IgD-negative memory B cell (primary cell): Measurements from ENCODE around the gene RGMA. TPM values are rescaled to one million over a fixed set of nuclear protein-coding genes. Genes with fewer than 3 reads are reported as not detected.

Source experiments
- H3K27ac Mint-ChIP-seq, 3 donors: one replicate each; pipeline ENCODE4 v1.8.0; 2020 to 2022; ENCODE audit warnings: mild to moderate bottlenecking in 3 of 3, mixed read lengths in 3 of 3, moderate library complexity in 1 of 3
- H3K27me3 Mint-ChIP-seq: one replicate; pipeline ENCODE4 v1.8.0; 2021; ENCODE audit warnings: mixed read lengths
- H3K36me3 Mint-ChIP-seq: one replicate; pipeline ENCODE4 v1.8.0; 2020; ENCODE audit warnings: mild to moderate bottlenecking, mixed read lengths
- H3K4me1 Mint-ChIP-seq, 3 donors: one replicate each; pipeline ENCODE4 v1.8.0; 2020 to 2022; ENCODE audit warnings: mixed read lengths in 3 of 3, mild to moderate bottlenecking in 1 of 3
- H3K4me3 Mint-ChIP-seq, 4 donors: one replicate each; pipeline ENCODE4 v1.8.0; 2020 to 2022; ENCODE audit warnings: mild to moderate bottlenecking in 4 of 4, mixed read lengths in 4 of 4, moderate library complexity in 3 of 4
- H3K9me3 Mint-ChIP-seq, 3 donors: one replicate each; pipeline ENCODE4 v1.8.0; 2020 to 2021; ENCODE audit warnings: mixed read lengths in 3 of 3, mild to moderate bottlenecking in 1 of 3
- polyA plus RNA-seq: library from polyadenylated mRNA; unstranded; fragments of 300-500 nt; fragmentation: Illumina TruSeq; gene quantifications from one replicate; pipeline ENCODE4 v1.2.3, GENCODE V29; 2021

Gene RGMA
- polyA plus RNA-seq, 1 donor from 2014 or later: not detected

DNA sequence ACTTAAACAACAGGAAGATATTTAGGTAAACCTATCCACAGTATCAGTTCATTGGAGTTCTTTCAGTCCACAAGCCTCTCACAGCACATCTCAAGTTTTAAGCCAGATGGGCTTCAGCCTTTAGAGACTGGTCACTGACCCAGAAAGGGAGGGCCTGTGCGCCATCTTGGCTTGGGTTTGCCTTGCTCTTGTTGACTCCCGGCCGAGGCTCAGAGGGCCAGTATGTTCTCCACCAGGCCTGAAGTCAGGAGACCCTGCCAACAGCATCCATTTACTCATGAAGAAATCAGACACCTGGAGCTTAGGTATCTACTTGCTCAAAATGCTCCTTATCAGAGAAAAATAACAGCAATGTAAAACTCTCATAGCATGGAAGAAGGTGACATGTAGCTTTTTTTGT lies 6.2 kb downstream of the RGMA start:
- no peak overlapping the region for H3K4me3 Mint-ChIP-seq
- H3K27ac Mint-ChIP-seq: no peak overlapping the region
- H3K4me1 Mint-ChIP-seq: peaks cover 3 to 5% (median 3%) of the 10 kb centered on the region in 3 donors
- H3K9me3 Mint-ChIP-seq: no peaks in the 10 kb centered on the region
- peaks cover 1% of the 10 kb centered on the region for H3K36me3 Mint-ChIP-seq
- peaks cover 64% of the 10 kb centered on the region for H3K27me3 Mint-ChIP-seq

DNA sequence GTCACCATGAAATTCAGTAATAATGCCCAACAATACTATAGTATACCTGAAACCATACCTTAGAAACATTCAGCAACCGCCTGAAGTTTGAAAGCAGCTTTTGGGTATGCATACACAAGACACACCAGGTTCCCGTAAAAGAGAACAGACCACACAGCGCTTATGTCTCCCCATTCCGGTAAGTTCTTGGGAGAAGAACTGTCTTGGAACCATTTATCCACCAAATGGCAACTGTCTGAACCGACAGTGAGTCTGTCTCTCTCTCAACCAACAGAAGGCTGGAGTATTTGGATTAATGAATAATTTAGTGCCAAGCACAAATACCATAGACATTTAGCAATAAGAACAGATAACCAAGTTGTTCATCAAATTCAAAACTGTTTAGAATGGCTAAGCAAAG lies 7.6 kb downstream of the RGMA start:
- H3K27ac Mint-ChIP-seq: no peak overlapping the region
- H3K4me3 Mint-ChIP-seq: no peak overlapping the region
- peaks cover 50% of the 10 kb centered on the region for H3K27me3 Mint-ChIP-seq
- no peaks in the 10 kb centered on the region for H3K4me1 Mint-ChIP-seq
- no peaks in the 10 kb centered on the region for H3K9me3 Mint-ChIP-seq
- H3K36me3 Mint-ChIP-seq: no peaks in the 10 kb centered on the region

DNA sequence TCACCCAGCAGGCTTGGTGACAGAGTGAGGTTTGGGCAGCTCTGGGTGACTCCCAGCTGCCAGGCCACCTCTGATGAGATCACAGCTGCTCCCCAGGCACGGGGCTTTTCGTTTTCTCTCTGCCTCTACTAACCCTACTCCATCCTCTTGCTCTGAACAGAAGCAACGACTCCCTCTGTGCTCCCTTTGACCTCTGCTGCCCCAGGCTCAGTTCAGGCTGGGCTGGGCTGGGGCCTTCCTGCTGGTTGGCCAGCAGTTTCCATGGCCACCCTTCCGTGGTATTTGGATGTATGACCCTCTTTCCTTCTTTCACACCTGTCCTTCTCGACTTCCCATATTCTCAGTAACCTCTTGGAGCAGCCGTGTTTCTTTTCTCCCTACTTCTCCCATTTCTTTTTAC lies 8.6 kb downstream of the RGMA start:
- H3K27ac Mint-ChIP-seq: no peak overlapping the region
- H3K9me3 Mint-ChIP-seq: no peaks in the 10 kb centered on the region
- H3K4me3 Mint-ChIP-seq: no peak overlapping the region
- no peaks in the 10 kb centered on the region for H3K36me3 Mint-ChIP-seq
- no peaks in the 10 kb centered on the region for H3K4me1 Mint-ChIP-seq
- H3K27me3 Mint-ChIP-seq: peaks cover 46% of the 10 kb centered on the region

DNA sequence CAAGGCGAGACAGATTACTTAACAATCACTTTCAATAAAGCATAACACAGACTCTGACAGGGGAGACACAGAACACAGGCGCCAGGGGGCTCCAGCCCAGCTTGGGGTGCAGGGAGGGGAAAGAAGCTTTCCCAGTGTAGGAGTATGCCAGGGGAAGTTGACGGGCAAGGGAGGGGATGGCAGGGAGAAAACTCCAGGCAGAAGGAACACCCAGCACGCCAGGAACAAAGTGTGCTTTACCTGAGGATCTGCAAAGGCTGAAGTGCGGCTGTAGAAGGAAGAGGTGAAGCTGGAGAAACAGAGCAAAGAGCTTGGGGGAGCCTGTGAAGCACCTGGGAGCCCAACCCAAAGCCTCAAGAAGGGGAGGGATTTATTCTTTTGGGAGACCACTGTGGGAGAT lies 12.1 kb downstream of the RGMA start:
- H3K4me3 Mint-ChIP-seq: no peak overlapping the region
- peaks cover 2% of the 10 kb centered on the region for H3K36me3 Mint-ChIP-seq
- H3K27me3 Mint-ChIP-seq: peaks cover 55% of the 10 kb centered on the region
- no peaks in the 10 kb centered on the region for H3K9me3 Mint-ChIP-seq
- no peak overlapping the region for H3K27ac Mint-ChIP-seq
- peaks cover 0 to 5% (median 4%) of the 10 kb centered on the region in 3 donors for H3K4me1 Mint-ChIP-seq

DNA sequence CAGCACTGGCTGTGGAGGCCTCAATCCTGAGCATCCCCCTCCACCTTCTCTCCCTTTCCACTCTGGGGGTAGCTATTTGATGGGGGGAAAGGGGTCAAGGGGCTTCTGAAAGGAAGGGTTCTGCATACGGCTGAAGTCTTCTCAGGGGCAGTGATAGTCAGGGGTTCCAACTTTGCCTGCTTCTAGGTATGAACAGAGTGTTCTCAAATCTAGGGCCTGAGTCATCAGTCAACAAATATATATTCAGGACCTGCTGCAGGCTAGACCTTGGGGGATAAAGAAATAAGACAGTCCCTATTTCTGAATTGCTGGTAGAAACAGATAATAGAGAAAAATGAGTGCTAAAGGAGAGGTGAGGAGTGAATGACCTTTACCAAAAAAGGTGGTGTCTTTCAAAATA lies 12.8 kb downstream of the RGMA start:
- Mint-ChIP-seq H3K4me1 (peaks cover 0 to 5% (median 4%) of the 10 kb centered on the region in 3 donors), H3K27ac (no peak overlapping the region), H3K27me3 (peaks cover 55% of the 10 kb centered on the region), H3K4me3 (no peak overlapping the region), H3K9me3 (no peaks in the 10 kb centered on the region), H3K36me3 (peaks cover 2% of the 10 kb centered on the region)

DNA sequence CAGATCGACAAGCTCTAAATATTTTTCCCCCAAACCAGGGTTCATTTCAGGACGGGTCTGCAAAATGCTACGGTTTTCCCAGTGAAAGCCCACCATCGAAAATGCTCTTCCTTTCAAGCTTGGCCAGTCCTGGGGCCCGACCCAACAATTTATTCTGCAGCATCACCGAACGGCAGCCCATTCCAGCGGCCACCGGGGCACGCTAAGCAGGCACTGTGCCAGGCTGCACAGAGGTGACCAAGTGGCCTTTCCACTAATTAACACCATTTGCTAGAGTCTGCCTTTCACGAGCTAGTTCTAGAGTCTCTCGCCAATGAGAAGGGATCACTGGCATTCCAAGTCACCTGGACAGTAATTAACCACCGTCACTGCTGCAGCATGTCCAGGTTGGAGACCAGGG lies 14.4 kb downstream of the RGMA start:
- Mint-ChIP-seq H3K27me3 (peaks cover 57% of the 10 kb centered on the region), H3K4me3 (no peak overlapping the region), H3K27ac (no peak overlapping the region), H3K9me3 (no peaks in the 10 kb centered on the region), H3K4me1 (peaks cover 0 to 5% (median 4%) of the 10 kb centered on the region in 3 donors), H3K36me3 (peaks cover 2% of the 10 kb centered on the region)

DNA sequence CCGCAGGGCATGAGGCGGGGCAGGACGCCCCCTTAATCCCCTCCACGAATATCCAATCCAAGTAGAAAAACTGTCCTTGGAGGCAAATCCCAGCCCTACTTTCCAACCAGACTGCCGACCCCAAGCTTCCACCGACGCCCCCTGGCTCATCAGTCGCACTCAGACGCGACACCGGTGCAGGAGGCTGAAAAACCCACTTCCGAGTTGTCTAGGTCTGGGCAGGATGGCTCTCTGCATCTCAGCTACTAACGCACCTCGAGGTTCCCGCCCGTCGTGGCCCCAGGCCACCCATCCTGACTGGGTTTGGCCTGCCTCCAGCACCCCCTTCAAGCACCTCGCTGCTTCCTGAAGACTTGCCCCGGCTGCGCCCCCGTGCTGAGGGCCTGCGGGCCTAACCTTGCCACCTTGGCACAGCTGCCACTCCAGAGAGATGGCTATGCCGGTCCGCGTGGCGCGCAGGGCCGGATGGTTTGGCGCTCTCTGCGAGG lies 15.5 kb downstream of the RGMA start:
- H3K27ac Mint-ChIP-seq: no peak overlapping the region
- peaks cover 2% of the 10 kb centered on the region for H3K36me3 Mint-ChIP-seq
- peak overlapping the region in 2 of 4 donors; percentile 78 to 88 for H3K4me3 Mint-ChIP-seq
- no peaks in the 10 kb centered on the region for H3K9me3 Mint-ChIP-seq
- peaks cover 0 to 5% (median 4%) of the 10 kb centered on the region in 3 donors for H3K4me1 Mint-ChIP-seq
- peaks cover 53% of the 10 kb centered on the region for H3K27me3 Mint-ChIP-seq

DNA sequence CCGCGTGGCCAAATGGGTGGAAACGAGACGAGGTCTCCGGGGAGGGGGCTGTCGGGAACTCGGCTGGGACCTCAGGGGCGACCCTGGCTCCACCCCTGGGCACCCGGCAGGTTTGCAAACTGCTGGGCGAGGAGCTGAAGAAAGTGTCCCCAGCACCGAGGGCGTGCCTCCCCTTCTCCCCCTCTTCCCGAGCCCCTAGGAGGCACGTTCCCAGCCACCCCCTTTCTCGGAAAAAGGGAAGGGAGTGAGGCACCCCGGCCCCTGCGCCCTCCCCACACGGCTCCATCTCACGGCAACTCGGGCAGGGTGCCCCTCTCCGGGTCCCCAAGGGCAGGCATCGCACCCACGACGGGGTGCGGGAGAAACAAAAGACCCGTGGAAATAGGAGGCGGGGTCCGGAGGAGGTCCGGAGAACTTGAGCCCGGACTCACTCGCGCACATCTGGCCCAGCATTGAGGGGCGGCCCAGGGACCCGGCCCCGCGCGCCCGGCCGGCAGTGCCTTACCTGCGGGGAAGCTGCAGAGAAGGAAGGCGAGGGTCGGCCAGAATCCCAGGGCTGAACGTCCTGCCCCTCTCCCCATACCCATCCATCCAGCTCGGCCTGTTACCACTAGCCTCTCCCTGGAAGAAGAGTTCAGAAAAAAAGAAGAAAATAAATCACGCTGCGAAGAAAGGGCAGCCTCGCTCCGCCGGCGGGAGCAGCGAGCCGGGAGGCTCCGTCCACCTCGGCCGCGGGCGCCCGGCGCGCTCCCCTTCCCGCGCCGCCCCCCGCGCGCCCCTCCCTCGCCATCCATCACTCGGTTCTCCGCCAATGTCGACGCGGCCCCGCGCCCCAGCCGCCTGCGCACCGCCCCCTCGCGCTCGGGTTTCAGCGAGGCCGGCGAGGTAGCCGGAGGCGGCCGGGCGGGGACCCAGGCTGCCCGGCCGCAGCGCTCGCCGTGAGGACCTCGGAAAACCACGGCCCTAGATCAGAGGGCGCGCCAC lies 16.3 kb downstream of the RGMA start:
- Mint-ChIP-seq H3K27ac (no peak overlapping the region), H3K9me3 (no peaks in the 10 kb centered on the region), H3K27me3 (peaks cover 50% of the 10 kb centered on the region)

DNA sequence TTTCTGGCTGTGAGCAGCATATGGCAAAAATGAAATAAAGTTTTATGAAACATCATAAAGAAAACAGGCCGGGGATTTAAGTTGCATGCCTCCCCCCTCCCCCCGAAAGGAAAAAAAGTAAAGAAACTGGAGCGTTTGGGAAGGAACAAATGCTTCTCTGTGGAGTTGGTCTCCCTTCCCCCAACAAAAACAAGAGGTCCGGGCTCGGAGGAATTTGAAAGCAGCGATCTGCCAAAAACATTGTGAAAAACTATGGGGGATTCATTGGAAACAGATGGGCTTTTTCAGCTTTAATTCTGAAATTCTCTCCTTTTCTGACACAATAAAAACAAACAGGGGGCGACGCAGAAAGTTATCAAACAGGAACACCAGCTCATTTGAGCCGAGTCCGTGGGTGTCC lies 17.0 kb downstream of the RGMA start:
- H3K27ac Mint-ChIP-seq: no peak overlapping the region
- peak overlapping the region in 3 of 4 donors; percentile 61 to 76 (median 73) for H3K4me3 Mint-ChIP-seq
- H3K36me3 Mint-ChIP-seq: peaks cover 2% of the 10 kb centered on the region
- peaks cover 50% of the 10 kb centered on the region for H3K27me3 Mint-ChIP-seq
- no peaks in the 10 kb centered on the region for H3K9me3 Mint-ChIP-seq
- peaks cover 0 to 5% (median 4%) of the 10 kb centered on the region in 3 donors for H3K4me1 Mint-ChIP-seq

More for the DNA sequence above, 16.3 kb downstream of the RGMA start:
- Mint-ChIP-seq H3K36me3 (peaks cover 2% of the 10 kb centered on the region), H3K4me1 (peaks cover 0 to 5% (median 4%) of the 10 kb centered on the region in 3 donors), H3K4me3 (peak overlapping the region in 2 of 4 donors; percentile 73 to 76)

DNA sequence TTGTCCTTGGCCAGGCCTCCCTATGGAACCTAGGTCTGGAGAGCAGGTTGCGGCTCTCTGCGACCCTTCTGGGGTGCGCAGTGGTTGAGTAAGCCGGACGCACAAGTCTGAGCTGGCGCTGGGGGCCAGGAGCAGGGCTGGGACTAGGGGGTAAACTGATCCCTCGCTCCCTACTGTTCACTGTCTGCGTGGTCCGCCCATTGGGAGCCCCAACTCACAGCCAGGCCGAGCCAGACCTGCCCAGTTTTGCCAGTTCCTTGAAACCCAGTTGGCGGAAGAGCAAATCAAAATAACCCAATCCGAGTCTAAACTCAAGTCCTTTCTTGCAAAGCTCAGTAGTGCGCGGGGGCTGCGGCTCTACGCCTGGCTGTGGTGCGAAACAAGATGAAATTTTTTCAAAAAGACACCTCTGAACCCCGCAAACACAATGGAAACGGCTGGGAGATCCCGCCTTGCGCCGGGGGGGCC lies 17.5 kb downstream of the RGMA start:
- Mint-ChIP-seq H3K27ac (no peak overlapping the region), H3K4me1 (peaks cover 0 to 5% (median 4%) of the 10 kb centered on the region in 3 donors), H3K9me3 (no peaks in the 10 kb centered on the region), H3K36me3 (peaks cover 2% of the 10 kb centered on the region), H3K27me3 (peaks cover 52% of the 10 kb centered on the region), H3K4me3 (peak overlapping the region in 2 of 4 donors; percentile 60 to 76)

DNA sequence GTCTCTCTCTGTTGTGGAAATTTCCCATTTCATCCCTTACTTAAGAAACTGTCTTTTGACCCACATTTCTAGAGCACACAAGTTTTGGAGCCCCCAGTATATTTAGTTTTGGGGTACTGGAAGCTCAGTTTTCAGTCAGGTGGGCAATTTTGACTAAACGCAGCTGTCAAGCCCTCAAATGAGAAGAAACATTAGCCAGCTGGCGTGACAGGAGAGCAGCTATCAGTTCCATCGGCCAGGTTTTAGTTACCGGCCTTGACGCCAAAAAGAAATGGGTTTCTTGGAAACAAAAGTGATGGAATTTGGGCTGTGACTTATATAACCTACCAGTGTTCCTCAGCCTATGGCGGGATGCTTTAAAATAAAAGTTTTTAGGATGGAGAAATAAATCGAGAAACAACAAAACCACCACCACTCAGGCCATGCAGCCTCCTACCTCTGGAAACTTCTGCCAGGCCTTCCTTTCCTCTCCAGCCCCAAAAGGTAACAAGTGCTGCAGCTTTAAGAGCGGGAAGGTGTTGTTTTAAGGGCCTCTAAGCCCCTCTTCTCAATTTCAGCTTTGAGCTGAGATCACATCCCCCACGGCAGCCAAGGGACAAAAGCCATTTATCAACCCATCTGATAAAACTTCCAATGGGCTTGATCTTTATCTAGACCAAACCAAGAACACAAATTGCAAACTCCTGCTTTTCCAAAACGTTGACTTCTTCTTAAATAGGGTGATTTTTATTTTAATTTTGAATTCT lies 18.3 kb downstream of the RGMA start:
- Mint-ChIP-seq H3K4me1 (peaks cover 0 to 5% (median 4%) of the 10 kb centered on the region in 3 donors), H3K4me3 (peak overlapping the region in 1 of 4 donors; percentile 49), H3K27ac (no peak overlapping the region), H3K36me3 (peaks cover 2% of the 10 kb centered on the region), H3K9me3 (no peaks in the 10 kb centered on the region), H3K27me3 (peaks cover 50% of the 10 kb centered on the region)

DNA sequence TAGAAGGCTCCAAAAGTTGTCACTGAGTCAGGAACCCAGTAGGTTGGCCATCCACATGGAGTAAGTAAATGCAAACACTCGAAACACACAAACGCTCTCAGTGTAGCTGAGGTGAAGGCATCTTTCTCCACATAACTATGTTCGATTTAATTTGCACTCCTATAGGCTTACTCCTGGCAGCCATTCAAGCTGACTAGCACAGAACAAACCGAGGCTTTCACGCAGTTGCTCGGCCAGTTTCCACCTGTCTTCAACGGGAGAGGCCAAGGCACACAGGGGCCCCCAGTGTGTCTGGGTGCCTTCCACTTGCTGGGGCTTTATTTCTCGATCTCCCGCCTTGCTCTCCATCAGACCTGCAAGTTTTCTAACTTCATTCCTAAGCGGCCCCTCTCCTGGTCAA lies 18.9 kb downstream of the RGMA start:
- H3K4me3 Mint-ChIP-seq: no peak overlapping the region
- H3K9me3 Mint-ChIP-seq: no peaks in the 10 kb centered on the region
- H3K36me3 Mint-ChIP-seq: peaks cover 2% of the 10 kb centered on the region
- peaks cover 44% of the 10 kb centered on the region for H3K27me3 Mint-ChIP-seq
- H3K27ac Mint-ChIP-seq: no peak overlapping the region
- H3K4me1 Mint-ChIP-seq: peaks cover 0 to 5% (median 4%) of the 10 kb centered on the region in 3 donors

DNA sequence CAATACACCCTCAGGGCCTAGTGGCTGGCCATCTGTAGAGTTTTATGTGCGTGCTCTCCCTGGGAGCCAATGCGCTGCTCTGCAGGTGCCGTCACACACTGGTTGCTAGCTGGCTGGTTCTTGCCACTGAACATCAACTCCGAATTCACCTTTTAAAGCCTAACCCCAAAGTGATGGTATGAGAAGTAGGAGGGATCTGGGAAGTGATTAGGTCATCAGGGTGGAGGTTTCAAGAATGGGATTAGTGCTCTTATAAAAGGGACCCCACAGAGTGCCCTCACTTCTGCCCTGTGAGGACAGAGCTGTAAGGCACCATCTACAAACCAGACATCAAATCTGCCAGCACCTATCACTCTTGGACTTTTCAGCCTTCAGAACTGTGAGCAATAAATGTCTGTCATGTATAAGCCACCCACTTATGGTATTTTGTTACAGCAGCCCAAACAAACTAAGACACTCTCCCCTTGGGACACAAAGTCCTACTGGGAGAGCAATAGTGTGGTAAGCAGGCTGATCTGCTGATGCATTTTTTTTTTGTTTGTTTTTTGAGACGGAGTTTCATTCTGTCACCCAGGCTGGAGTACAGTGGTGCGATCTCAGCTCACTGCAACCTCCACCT lies 20.3 kb downstream of the RGMA start:
- Mint-ChIP-seq H3K4me3 (no peak overlapping the region), H3K27ac (no peak overlapping the region), H3K9me3 (no peaks in the 10 kb centered on the region), H3K4me1 (peaks cover 0 to 4% (median 3%) of the 10 kb centered on the region in 3 donors), H3K36me3 (no peaks in the 10 kb centered on the region), H3K27me3 (peaks cover 33% of the 10 kb centered on the region)

DNA sequence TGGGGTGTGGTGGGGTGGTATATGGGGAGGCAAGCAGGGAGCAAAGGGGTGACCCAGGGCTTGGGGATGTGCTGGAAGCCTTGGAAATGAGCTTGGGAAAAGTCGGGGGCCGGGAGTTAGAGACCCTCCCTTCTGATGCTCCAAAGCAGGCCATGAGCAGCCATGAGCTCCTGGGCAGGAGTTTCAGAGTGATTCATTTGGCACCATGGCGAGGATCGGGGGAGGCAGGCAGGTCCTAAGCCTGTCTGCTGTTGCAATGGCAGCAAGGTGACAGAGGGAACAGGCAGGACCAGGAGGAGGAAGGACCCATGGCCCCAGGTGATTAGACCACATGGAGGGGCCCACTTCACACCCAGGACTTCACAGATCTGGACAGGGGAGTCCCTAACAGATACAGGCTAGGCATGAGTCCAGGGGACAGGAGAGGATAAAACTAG lies 21.3 kb downstream of the RGMA start:
- Mint-ChIP-seq H3K27ac (no peak overlapping the region), H3K4me3 (no peak overlapping the region), H3K36me3 (no peaks in the 10 kb centered on the region), H3K27me3 (peaks cover 26% of the 10 kb centered on the region), H3K4me1 (peaks cover 0 to 4% (median 0%) of the 10 kb centered on the region in 3 donors), H3K9me3 (no peaks in the 10 kb centered on the region)
